Liver (tissue), 9 donors: ENCODE results near the gene C1QTNF7. TPM values are rescaled to one million over a fixed set of nuclear protein-coding genes. Genes with fewer than 3 reads are reported as not detected.

Source experiments
- DNase-seq: peaks from one replicate; pipeline ENCODE4 v3.0.0-alpha.2; 2017; ENCODE audit warnings: low spot score
- H3K27ac ChIP-seq, 2 donors: one replicate each; pipeline ENCODE4 v1.7.0; 2013; ENCODE audit warnings: inconsistent platforms in 2 of 2, low read length in 2 of 2, control low read depth in 1 of 2, low read depth in 1 of 2, mild to moderate bottlenecking in 1 of 2
- H3K27me3 ChIP-seq, 4 donors: one replicate each; pipeline versions ENCODE4 v1.6.1 to v1.7.0; 2013; ENCODE audit warnings: low read length in 3 of 4, inconsistent platforms in 1 of 4, mild to moderate bottlenecking in 1 of 4, moderate library complexity in 1 of 4; ENCODE audit not compliant: control insufficient read depth in 4 of 4, insufficient read depth in 4 of 4
- H3K36me3 ChIP-seq, 4 donors: one replicate each; pipeline versions ENCODE4 v1.6.1 to v1.7.0; 2013; ENCODE audit warnings: low read length in 3 of 4, mild to moderate bottlenecking in 3 of 4, low read depth in 1 of 4, moderate library complexity in 1 of 4; ENCODE audit not compliant: control insufficient read depth in 4 of 4, insufficient read depth in 3 of 4
- H3K4me1 ChIP-seq, 4 donors: one replicate each; pipeline versions ENCODE4 v1.6.1 to v1.7.0; 2013; ENCODE audit warnings: low read length in 3 of 4, mild to moderate bottlenecking in 3 of 4, moderate library complexity in 1 of 4; ENCODE audit not compliant: control insufficient read depth in 4 of 4, insufficient read depth in 4 of 4
- H3K4me3 ChIP-seq, 3 donors: one replicate each; pipeline versions ENCODE4 v1.6.1 to v1.7.0; 2013; ENCODE audit warnings: low read length in 3 of 3, control low read depth in 1 of 3, low read depth in 1 of 3, mild to moderate bottlenecking in 1 of 3
- H3K9ac ChIP-seq, 2 donors: one replicate each; pipeline ENCODE4 v1.7.0; 2013; ENCODE audit warnings: low read length in 2 of 2, mild to moderate bottlenecking in 2 of 2, moderate library complexity in 2 of 2, control low read depth in 1 of 2, low read depth in 1 of 2
- H3K9me3 ChIP-seq, 4 donors: one replicate each; pipeline versions ENCODE4 v1.6.1 to v1.7.0; 2013; ENCODE audit warnings: low read length in 3 of 4; ENCODE audit not compliant: control insufficient read depth in 4 of 4
- ATF3 ChIP-seq: IDR thresholded peaks from 2 replicates; pipeline ENCODE4 v1.6.1; 2016; ENCODE audit warnings: antibody characterized with exemption
- CTCF ChIP-seq: fragments of 150-350 bp; IDR thresholded peaks from 2 replicates; pipeline ENCODE4 v1.5.1; 2017; ENCODE audit warnings: improper control_type of control experiment, low read depth, low read length; ENCODE audit not compliant: missing input control
- EGR1 ChIP-seq, 2 donors: IDR thresholded peaks; 2 replicates each; pipeline ENCODE4 v1.6.1; 2016 to 2018; ENCODE audit warnings: antibody characterized with exemption in 2 of 2, low read depth in 2 of 2
- FOXA1 ChIP-seq: IDR thresholded peaks from 2 replicates; pipeline ENCODE4 v1.6.1; 2016; ENCODE audit warnings: antibody characterized with exemption
- FOXA2 ChIP-seq: IDR thresholded peaks from 2 replicates; pipeline ENCODE4 v1.6.1; 2016; ENCODE audit warnings: antibody characterized with exemption
- GABPA ChIP-seq, 2 donors: IDR thresholded peaks in 1 of 2; conservative IDR thresholded peaks in 1 of 2; 2 replicates each; pipeline ENCODE4 v1.6.1; 2016; ENCODE audit warnings: antibody characterized with exemption in 2 of 2, mild to moderate bottlenecking in 1 of 2, moderate library complexity in 1 of 2
- HNF4A ChIP-seq, 2 donors: conservative IDR thresholded peaks; 2 replicates each; pipeline ENCODE4 v1.6.1; 2016; ENCODE audit warnings: antibody characterized with exemption in 2 of 2, mild to moderate bottlenecking in 2 of 2
- HNF4G ChIP-seq: IDR thresholded peaks from 2 replicates; pipeline ENCODE4 v1.6.1; 2016; ENCODE audit warnings: antibody characterized with exemption
- JUND ChIP-seq, 2 donors: IDR thresholded peaks; 2 replicates each; pipeline ENCODE4 v1.6.1; 2016; ENCODE audit warnings: antibody characterized with exemption in 2 of 2
- MAX ChIP-seq: IDR thresholded peaks from 2 replicates; pipeline ENCODE4 v1.6.1; 2016; ENCODE audit warnings: antibody characterized with exemption
- NR2F2 ChIP-seq: IDR thresholded peaks from 2 replicates; pipeline ENCODE4 v1.6.1; 2016; ENCODE audit warnings: antibody characterized with exemption
- RAD21 ChIP-seq, 2 donors: IDR thresholded peaks; 2 replicates each; pipeline ENCODE4 v1.6.1; 2016; ENCODE audit warnings: antibody characterized with exemption in 2 of 2, mild to moderate bottlenecking in 2 of 2
- REST ChIP-seq: IDR thresholded peaks from 2 replicates; pipeline ENCODE4 v1.6.1; 2016; ENCODE audit warnings: antibody characterized with exemption, mild to moderate bottlenecking
- RXRA ChIP-seq, 2 donors: IDR thresholded peaks; 2 replicates each; pipeline ENCODE4 v1.6.1; 2017 to 2018; ENCODE audit warnings: antibody characterized with exemption in 2 of 2, mild to moderate bottlenecking in 1 of 2
- SP1 ChIP-seq: IDR thresholded peaks from 2 replicates; pipeline ENCODE4 v1.6.1; 2018; ENCODE audit warnings: antibody characterized with exemption, mild to moderate bottlenecking
- TAF1 ChIP-seq: conservative IDR thresholded peaks from 2 replicates; pipeline ENCODE4 v1.6.1; 2016; ENCODE audit warnings: antibody characterized with exemption, mild to moderate bottlenecking
- YY1 ChIP-seq: IDR thresholded peaks from 2 replicates; pipeline ENCODE4 v1.6.1; 2016; ENCODE audit warnings: antibody characterized with exemption, mild to moderate bottlenecking
- ZBTB33 ChIP-seq: IDR thresholded peaks from 2 replicates; pipeline ENCODE4 v1.6.1; 2016; ENCODE audit warnings: antibody characterized with exemption
- WGBS: extraction: QIAGEN DNeasy Blood & Tissue Kit; methylation state at CpG from one replicate; pipeline ENCODE4 v1.1.7; 2013; 5-methylcytosine and 5-hydroxymethylcytosine counted together
- polyA plus RNA-seq, 2 donors: library from polyadenylated mRNA; stranded (reverse) in 1 of 2; unstranded in 1 of 2; fragments of 200-250 nt in 1 of 2; fragments of >200 nt in 1 of 2; fragmentation: Nextera tagmentation in 1 of 2; extraction: Ambion mirVana in 1 of 2; gene quantifications; one replicate each; pipeline versions ENCODE4 v1.2.1 to v1.2.3, GENCODE V29; 2013 to 2015
- total RNA-seq, 2 donors: library from RNA; depleted of rRNA; stranded (reverse); fragments of >200 nt; gene quantifications; one replicate each; pipeline ENCODE4 v1.2.3, GENCODE V29; 2014
- donor health status: healthy.
- donor health status: healthy.
- donor health status: healthy.
- donor health status: healthy.
- donor health status: healthy.

The C1QTNF7 gene
- total and polyA plus RNA-seq, 4 donors = 0.33 to 0.55 (median 0.47) TPM

- Histone ChIP-seq H3K4me1 (peaks cover 0 to 16% (median 10%) of the 10 kb centered on the region in 4 donors), H3K27ac (no peak overlapping the region), H3K27me3 (no peaks in the 10 kb centered on the region), H3K36me3 (no peaks in the 10 kb centered on the region), H3K9ac (no peak overlapping the region), H3K9me3 (no peaks in the 10 kb centered on the region), H3K4me3 (no peak overlapping the region)
- TF ChIP-seq JUND (IDR thresholded peaks at IDR 0.05) (no peak), FOXA1 (no peak), EGR1 (IDR thresholded peaks at IDR 0.05; ENCODE audit: low read depth in 2 of 2) (no peak), ATF3 (peak; percentile 25), YY1 (peak; percentile 42), SP1 (peak; percentile 11), NR2F2 (peak; percentile 55), FOXA2 (peak; percentile 42), ZBTB33 (no peak), RXRA (IDR thresholded peaks at IDR 0.05) (peak; percentile 76), RAD21 (IDR thresholded peaks at IDR 0.05) (no peak), REST (no peak), GABPA (IDR thresholded peaks at IDR 0.05 in 1 of 2, conservative IDR thresholded peaks at IDR 0.05 in 1 of 2) (peak in 1 of 2 donors; percentile 51), HNF4G (no peak), TAF1 (no peak), HNF4A (conservative IDR thresholded peaks at IDR 0.05) (peak; percentile 63 to 65), MAX (peak; percentile 18), CTCF (no peak)
- WGBS = 52% methylated on average over 6 of the region's 6 CpGs
- DNase-seq = no peak
Observed at GRCh38 chr4:15413010-15413622, 14.7 kb upstream of the C1QTNF7 start.
